IPS DF 4.7 (cell line): ENCODE data around the gene OR2AT4.
"Not testable (repeated sequence)": the region's sequence is repeated elsewhere in the genome, so short reads cannot be mapped to it uniquely, and the experiment has no call there.

Experiments
- DNase-seq: peaks from one replicate; pipeline ENCODE4 v3.0.0-alpha.2; 2013; ENCODE audit warnings: low spot score; ENCODE audit errors: extremely low read depth

The OR2AT4 gene

DNA sequence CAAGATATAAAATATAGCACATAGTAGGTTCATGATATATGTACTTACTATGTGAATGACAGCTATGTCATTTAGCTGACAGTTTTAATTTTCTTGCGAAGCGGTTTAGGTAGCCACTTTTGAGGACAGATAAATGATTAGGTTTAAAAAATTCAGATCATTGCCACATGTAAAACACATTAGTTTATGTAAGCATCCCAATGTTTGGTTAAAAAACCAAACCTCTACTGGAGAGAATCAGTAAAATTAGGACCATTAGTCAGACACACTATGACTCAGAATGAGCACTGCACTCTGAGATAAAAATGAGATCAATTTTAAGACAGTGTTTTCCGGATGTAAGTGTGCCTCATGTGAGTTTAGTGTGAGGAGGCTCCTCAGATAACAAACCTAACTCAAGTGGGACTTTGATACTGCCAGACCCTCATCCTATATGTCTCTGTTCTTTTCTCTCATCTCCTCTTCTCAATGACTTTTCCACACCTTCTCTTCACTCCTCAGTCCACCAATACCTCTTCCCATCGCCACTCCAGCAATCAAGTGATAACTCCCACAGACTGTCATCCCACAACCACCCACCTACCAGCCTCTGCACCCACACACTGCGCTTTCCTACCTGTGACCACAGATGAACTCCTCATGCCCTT is 6.8 kb upstream of the OR2AT4 start:
- no peak for DNase-seq

DNA sequence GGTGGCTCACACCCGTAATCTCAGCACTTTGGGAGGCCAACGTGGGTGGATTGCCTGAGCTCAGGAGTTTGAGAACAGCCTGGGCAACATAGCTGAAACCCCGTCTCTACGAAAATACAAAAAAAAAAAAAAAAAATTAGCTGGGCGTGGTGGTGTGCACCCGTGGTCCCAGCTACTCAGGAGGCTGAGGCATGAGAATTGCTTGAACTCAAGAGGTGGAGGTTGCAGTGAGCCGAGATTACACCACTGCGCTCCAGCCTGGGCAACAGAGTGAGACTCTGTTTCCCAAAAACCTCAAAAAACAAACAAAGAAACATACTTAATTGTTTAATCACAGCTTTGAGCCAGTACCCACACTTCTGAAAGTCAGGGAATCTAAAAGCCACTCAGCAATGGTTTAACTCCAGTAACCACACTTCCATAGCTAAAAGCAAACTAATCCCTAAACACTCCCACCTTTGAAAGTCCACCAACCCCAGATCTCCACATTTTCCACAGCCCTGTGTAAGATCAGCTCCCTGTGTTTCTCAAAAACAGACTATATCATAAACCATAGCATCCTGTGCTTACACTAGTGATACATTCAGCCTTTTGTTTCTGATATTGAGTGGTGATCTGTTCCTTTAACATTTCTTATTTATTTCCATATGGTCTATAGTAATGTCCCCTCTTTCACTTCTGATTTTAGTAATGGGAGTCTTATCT is 4.9 kb upstream of the OR2AT4 start:
- no peak for DNase-seq

DNA sequence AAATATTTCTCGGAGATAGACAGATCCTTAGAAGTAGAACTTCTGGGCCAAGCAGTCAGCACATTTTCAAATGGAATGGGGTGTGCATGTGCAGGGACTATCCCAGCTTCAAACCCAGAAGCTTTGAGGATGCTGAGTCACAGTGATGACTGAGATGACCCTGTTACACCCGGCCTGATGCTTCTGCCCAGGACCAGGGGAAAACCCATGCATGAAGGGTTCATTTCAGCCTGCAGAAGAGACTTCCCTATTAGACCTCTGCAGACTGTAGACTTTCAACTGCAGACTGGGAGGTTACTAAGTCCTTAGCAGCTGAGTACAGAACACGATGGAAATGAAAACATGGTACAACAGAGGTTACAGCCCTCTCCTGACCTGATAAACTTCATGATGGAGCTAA is 3.6 kb upstream of the OR2AT4 start:
- no peak for DNase-seq

DNA sequence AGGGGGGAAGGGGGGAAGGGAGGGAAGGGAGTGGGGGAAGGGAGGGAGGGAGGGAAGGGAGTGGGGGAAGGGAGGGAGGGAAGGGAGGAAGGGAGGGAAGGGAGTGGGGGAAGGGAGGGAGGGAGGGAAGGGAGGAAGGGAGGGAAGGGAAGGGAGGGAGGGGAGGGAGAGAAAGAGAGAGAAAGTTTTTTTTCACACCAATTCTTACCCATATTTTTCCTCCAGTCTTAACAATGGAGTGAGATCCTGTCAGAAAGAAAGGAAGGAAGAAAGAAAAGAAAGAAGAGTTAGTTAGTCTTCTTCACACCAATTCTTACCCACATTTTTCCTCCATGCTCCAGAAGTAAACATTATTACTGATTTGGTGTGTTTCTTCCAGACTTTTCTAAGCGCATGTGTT is 3.0 kb upstream of the OR2AT4 start:
- DNase-seq, result no peak

DNA sequence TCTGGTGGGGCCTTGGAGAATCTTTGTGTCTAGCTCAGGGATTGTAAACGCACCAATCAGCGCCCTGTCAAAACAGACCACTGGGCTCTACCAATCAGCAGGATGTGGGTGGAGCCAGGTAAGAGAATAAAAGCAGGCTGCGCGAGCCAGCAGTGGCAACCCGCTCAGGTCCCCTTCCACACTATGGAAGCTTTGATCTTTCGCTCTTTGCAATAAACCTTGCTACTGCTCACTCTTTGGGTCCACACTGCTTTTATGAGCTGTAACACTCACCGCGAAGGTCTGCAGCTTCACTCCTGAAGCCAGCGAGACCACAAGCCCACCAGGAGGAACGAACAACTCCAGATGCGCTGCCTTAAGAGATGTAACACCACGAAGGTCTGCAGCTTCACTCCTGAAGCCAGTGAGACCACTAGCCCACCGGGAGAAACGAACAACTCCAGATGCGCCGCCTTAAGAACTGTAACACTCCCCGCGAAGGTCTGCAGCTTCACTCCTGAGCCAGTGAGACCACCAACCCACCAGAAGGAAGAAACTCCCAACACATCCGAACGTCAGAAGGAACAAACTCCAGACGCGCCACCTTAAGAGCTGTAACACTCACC is 2.3 kb upstream of the OR2AT4 start:
- not testable (repeated sequence) for DNase-seq

DNA sequence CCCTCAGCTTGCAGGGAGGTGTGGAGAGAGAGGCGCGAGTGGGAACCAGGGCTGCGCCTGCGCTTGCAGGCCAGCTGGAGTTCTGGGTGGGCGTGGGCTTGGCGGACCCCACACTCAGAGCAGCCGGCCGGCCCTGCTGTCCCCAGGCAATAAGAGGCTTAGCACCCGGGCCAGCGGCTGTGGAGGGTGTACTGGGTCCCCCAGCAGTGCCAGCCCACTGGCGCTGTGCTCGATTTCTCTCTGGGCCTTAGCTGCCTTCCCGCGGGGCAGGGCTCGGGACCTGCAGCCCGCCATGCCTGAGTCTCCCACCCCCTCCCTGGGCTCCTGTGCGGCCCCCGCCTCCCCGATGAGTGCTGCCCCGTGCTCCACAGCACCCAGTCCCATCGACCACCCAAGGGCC is 1.5 kb upstream of the OR2AT4 start:
- DNase-seq, result not testable (repeated sequence)

DNA sequence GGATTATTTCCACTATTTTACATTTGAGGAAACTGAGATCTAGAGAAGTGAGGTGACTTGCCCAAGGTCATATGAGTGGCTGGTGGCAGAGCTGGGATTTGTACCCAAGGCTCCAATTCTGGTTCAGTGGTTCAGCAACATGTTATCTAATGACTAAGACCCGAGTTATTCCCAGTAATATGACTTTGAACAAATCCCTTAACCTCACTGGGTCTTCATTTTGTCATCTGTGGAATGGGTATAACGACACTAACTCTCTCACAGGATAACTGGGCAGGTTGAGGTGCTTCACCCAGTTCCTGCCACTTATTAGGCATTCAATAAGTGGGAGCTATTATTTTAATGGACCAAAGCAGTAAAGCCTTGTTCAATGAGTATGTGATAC is 489 bp upstream of the OR2AT4 start:
- no peak for DNase-seq

DNA sequence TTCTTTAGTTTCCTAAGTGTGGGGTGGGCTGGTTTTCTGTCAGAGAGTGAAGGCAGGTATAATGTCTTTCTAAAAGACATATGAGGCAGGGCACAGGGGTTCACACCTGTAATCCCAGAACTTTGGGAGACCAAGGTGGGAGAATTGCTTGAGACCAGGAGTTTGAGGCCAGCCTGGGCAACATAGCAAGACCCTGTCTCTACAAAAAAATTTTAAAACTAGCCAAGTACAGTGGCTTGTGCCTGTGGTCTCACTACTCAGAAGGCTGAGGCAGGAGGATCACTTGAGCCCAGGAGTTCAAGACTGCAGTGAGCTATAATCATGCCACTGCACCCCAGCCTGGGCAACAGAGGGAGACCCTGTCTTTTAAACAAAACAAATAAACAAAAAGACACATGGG is 2.3 kb downstream of the OR2AT4 start:
- not testable (repeated sequence) for DNase-seq

DNA sequence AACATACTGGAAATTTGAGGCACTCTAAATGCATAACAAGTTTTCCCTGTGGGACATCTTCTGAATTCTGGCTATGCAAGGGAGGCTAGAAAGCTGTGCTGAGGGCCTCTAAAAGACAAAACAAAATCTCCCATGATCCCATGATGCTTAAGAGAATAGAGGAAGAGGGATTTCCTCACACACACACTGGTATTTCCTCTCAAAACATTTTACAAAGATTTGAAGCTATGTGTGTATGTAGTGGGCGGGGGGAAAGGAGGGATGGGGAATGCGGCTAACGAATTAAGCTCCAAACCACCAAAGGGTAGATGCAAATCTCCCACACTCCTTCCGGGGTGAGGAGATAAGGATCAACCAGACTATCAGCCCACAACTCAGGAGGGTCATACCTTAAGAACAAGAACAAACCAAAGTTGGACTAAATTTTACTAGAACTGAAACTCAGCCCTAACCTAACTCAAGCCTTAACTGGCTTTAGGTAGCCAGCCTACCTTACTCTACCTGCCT is 6.0 kb downstream of the OR2AT4 start:
- DNase-seq, result no peak

DNA sequence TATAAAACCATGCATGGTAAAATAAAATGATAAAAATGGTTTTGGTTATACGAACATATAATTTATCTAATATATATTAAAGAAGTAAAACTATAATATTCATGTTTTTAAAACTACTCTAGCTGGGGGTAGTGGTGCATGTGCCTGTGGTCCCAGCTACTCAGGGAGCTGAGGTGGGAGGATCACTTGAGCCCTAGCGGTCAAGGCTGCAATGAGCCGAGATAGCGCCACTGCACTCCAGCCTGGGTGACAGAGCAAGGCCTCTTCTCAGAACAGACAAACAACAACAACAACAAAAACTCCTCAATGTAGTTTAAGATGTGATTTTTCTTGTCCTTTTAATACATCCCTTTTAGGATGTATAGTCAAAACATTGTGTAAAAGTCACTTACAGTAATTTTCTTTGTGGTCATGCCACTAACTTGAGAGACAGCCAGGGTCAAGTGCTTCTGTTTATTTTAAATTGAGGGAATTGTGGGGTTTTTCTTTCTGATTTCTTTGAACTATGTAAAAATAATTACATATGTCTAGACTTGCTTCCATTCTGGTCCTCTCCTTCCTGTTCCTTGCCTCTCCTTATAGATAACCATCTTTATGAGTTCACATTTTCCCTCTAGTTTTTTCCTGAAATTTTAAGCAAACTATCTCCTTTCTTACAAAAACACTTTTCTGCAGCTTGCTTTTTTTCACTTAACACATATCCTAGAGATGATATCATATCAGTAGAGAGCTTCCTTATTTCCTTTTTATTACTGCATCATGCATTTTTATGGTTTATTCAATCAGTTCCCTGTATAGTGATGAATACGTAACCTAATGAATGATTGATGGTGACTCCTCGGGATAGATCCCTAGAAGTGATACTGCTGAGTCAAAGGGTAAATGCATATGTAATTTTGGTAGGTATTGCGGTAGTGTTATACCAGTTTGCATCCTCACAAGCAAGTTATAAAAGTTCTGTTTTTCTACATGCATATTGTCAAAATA is 9.1 kb downstream of the OR2AT4 start:
- DNase-seq, result no peak

DNA sequence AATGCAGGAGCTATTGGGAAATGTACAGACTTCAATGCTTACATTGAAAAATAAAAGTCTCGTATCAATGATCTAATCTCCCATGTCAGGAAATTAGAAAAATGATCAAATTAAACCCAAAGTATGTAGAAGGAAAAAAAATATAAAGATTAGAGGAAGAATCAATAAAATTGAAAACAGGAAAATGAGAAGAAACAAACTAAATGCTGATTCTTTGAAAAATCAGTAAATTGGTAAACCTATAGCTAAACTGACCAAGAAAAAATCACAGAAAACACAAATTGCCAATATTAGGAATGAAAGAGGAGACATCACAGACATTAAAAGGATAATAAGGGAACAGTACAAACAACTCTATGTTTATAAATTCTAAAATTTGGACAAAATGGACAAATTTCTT is 11.8 kb downstream of the OR2AT4 start:
- no peak for DNase-seq

DNA sequence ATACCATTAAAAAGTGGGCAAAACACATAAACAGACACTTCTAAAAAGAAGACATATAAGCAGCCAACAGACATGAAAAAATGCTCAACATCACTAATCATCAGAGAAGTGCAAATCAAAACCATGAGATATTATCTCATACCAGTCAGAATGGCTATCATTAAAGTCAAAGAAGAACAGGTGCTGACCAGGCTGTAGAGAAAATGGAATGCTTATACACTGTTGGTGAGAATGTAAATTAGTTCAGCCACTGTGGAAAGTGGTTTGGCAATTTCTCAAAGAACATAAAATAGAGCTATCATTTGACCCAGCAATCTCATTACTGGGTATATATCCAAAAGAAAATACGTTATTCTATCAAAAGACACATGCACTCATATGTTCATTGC is 13.5 kb downstream of the OR2AT4 start:
- DNase-seq, result no peak

DNA sequence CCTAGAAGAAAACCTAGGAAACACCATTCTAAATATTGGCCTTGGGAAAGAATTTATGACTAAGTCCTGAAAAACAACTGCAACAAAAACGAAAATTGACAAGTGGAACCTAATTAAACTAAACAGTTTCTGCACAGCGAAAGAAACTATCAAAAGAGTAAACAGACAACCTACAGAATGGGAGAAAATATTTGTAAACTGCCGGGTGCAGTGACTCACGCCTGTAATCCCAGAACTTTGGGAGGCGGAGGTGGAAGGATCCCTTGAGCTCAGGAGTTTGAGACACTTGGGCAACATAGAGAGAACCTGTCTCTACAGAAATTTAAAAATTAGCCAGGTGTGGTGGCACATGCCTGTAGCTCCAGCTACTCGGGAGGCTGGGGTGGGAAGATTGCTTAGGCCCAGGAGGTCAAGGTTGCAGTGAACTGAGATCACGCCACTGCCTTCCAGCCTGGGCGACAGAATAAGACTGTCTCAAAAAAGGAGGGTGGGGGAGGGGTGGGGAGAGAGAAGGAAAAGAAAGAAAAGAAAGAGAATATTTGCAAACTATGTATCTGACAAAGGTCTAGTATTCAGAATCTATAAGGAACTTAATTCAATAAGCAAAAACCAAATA is 14.0 kb downstream of the OR2AT4 start:
- no peak for DNase-seq

DNA sequence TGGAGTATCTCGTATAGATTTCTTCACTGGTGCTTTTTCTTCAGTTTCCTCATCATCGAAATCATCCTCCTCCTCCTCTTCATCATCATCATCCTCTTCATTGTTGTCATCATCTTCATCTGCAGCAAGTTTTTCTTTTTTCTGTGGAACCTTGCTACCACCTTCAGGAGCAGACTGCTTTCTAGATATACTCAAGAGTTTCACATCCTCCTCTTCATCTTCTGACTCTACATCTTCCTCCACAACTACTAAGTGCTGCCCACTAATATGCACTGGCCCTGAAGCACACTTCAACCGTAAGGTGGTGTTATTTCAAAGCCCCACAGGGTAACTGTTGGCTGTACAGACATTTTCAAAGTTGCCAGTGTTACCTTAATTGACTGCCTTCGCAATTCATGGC is 17.1 kb downstream of the OR2AT4 start:
- DNase-seq, result no peak

DNA sequence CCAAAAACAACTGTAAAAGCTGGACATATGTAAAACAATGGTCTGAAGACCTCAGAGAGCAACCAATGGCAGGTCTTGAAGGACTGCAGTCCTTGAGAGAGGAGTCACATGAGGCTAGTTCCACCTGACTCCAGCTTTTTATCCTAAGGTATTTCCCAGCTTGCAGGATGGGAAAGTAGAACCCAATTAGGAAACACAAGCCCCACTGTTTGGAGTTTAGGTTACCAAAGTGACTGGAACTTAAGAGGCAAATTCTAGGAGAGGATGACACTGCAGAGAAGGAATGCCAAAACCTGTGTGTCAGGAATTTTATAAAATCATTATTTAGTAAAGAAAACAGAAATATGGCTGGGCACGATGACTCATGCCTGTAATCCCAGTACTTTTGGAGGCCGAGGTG is 18.4 kb downstream of the OR2AT4 start:
- DNase-seq, result no peak

DNA sequence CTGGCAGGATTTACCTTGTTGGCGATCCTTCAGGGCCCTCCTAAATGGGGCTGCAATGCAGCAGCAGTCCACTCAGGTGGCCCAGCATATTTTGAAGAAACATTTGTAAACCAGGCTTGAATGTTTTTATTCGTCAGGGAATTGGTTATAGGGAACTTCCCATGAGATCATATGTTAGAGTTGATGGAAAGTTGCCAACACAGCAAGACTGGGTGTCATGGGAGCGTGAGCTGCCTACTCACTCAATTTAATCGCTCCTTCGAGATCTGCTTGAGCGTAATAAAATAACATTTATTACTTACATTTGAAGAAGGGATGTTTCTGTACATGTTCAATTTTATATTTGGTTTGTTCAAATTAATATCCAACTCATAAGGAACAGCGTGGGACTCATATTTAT is 19.4 kb downstream of the OR2AT4 start:
- DNase-seq, result no peak

DNA sequence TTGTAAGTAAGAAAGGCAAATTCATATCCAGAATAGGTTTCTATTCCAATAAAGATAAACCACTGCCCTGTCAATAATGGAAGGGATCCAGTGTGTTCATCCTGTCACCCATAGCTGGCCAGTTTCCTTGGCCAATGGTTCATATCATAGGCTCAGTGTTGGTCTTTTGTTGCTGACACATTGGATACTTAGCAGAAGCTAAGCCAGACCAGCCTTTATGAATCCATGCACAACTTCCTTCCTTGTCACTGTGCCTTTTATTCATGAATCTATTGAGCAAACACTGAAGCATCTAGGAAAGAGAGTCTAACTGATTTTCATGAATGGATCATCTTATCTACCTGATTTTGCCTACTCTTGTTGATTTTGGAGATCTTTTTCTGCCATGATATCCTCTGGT is 20.0 kb downstream of the OR2AT4 start:
- no peak for DNase-seq

DNA sequence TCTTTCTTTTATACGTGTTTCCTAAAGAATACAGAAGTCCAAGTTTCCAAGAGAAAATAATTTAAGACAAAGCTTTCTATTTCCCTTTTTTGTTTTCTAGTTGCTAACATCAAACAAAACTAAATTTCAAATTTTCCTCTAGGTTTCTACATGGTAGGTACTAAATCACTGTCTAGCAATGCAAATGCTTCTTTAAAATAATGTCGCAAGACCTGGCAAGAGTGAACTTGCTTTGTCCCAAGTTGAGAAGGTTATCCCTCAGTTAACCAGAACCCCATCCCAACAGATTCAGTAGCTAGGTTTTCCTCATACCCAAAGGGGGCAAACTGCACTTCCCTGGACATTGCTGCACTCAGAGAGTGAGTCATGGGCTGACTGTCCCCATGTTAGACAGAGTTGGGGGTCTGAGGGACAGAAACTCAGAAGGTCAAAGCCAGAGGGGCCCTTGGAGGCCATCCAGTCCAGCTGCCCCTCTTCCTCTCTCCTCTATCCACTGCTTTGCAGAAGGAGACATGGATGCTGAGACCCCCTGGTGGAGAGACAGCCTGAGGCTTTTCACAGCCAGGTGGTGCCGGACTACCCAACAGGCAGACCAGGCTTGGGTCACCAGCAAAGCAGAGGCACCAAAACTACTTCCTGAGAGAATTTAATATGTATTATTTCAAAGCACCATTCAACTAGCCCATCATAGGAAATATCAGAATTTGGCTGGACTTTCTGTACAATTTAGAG is 23.1 kb downstream of the OR2AT4 start:
- DNase-seq, result no peak

DNA sequence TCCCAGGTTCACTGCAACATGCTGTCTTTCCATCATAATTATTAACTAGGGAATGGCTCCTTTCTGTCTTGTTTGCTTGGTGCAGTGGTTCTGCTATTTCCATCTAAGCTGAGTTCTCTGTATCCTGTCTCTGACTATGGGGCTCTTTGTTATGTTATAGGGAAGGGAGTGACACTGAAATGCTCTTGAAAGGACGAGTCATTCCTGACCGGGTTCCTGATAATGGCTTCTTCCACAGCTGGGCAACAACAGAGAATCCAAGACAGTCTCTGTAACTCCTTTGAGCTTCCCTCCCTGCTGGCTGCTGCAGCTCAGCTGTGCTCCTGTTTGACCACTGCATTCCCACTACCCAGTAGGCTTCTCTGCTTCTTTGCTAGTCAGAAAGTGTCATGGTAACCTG is 24.1 kb downstream of the OR2AT4 start:
- DNase-seq, result no peak

DNA sequence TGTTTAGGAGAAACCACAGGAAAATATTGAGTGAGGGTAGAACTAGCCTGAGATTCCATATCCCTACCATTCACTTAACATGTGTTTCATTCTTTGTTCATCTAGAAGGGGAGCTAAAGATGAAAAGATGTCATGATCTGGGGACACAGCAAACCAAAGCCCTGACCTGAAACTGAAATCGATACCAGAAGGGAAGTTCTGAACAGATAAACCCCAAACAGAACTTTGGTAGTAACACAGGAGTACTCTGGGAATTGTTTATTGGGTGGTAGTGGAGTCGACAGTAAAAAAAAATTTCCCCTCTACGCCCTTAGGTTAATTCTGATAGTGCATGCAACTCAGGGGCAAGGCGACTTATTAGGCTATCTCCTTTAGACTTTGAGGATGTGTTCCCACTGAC is 27.2 kb downstream of the OR2AT4 start:
- no peak for DNase-seq

DNA sequence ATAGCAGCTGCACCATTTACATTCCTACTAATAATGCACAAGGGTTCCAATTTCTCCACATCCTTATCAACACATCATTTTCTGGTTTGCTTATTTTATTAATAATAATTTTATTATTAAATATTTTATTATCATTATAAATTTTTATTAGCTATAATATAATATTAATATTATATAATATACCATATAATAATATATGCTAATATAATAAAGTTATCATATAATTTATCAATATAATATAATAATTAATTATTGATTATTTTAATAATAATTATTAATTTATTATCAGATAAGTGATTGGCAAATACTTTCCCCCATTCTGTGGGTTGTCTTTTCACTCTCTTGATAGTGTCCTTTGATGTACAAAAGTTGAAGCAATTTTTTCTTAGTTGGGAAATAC is 27.7 kb downstream of the OR2AT4 start:
- DNase-seq, result no peak
